ENCODE data around the gene PIGO. TPM values are rescaled to one million over a fixed set of nuclear protein-coding genes. Genes with fewer than 3 reads are reported as not detected.

PIGO gene
- total and polyA plus RNA-seq, 2 of the 4 experiments (the other 2 are of a cell fraction): 9.3 to 18.2 TPM

DNA sequence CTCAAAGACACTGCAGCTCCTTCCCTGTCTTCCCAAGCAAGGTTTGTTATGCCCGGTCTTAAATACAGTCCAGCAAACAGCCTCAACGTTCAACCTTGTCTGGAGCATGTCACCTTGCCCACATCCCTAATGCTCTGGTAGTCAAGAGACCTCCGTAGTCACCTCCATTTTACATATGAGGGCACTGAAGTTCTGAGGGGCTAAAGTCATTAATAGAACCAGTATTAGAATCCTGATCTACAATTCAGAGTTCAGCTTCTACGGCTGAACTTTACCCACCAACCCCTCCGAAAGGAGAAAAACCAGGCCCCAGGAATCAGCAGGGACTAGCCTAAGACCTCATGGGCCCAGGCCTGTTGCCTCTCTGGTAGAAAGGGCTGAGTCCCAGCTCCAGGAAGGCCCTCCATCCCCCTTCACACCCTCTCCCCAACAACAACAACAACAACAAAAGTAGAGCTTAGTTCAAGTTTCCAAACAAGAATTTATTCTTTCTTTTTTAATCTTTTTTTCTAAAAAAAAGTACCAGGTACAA is 7.3 kb upstream of the PIGO start:
- CTCF ChIA-PET: interaction anchor here (1.1 kb wide), 1 partner anchor 10 kb away, joined by 3 read pairs; no protein-coding TSS in a partner anchor
- Histone ChIP-seq H3K9me3 (ENCODE audit: control insufficient read depth, insufficient read depth, low read length) (no peaks in the 10 kb centered on the region), H2BK15ac (ENCODE audit: low read depth, low read length) (no peak overlapping the region), H3K9me1 (ENCODE audit: insufficient read depth, low read length) (peaks cover 12% of the 10 kb centered on the region), H3K4me1 (ENCODE audit: control insufficient read depth, insufficient read depth, low read length) (peaks cover 8% of the 10 kb centered on the region; the same call in 1 of the 2 replicates), H2BK120ac (ENCODE audit: low read depth, low read length) (no peak overlapping the region), H2BK5ac (ENCODE audit: low read depth, low read length, poor library complexity, severe bottlenecking) (no peak overlapping the region), H2AFZ (replicated peaks; ENCODE audit: low read length, poor library complexity) (peak overlapping the region; percentile 87), H3K4ac (ENCODE audit: low read depth, low read length) (no peak overlapping the region), H3K9ac (ENCODE audit: low read depth, low read length) (peak overlapping the region; percentile 48; the same call in 1 of the 2 replicates), H3K56ac (ENCODE audit: extremely low read depth, insufficient read depth, low read length) (no peak overlapping the region), H3K79me1 (ENCODE audit: low read depth in 1 of 2, low read length in 2 of 2) (peaks cover 16 to 35% of the 10 kb centered on the region in 2 experiments), H3K4me2 (ENCODE audit: low read depth, low read length) (peak overlapping the region; percentile 71), H4K5ac (ENCODE audit: low read depth, low read length) (no peak overlapping the region), H3K14ac (replicated peaks; ENCODE audit: low read depth, low read length) (no peak overlapping the region), H4K20me1 (ENCODE audit: insufficient read depth, low read length) (no peaks in the 10 kb centered on the region), H2AK9ac (replicated peaks; ENCODE audit: low read depth, low read length, poor library complexity) (peak overlapping the region; percentile 34), H3K23ac (ENCODE audit: low read depth, low read length) (no peak overlapping the region), H2AK5ac (ENCODE audit: low read depth, low read length) (no peak overlapping the region; the same call in 1 of the 2 replicates), H3K36me3 (ENCODE audit: control insufficient read depth, insufficient read depth, low read length) (peaks cover 54% of the 10 kb centered on the region), H4K8ac (ENCODE audit: low read depth in 2 of 2, low read length in 2 of 2) (peak overlapping the region; percentile 11 to 62; a peak in 2 of 4 replicates), H4K91ac (ENCODE audit: insufficient read depth, low read depth, low read length) (no peak overlapping the region), H3K4me3 (ENCODE audit: insufficient read depth, low read depth, low read length) (no peak overlapping the region), H2BK20ac (ENCODE audit: low read depth, low read length) (no peak overlapping the region), H3K27me3 (ENCODE audit: control insufficient read depth, insufficient read depth, low read length) (no peaks in the 10 kb centered on the region), H3K18ac (ENCODE audit: low read depth, low read length) (no peak overlapping the region), H3K27ac (ENCODE audit: insufficient read depth, low read length) (no peak overlapping the region)
- intact Hi-C loops (cut with micrococcal nuclease): no loop called here
- DNase-seq: no peak
- in situ Hi-C loops (cut with MboI; ENCODE audit: low sequenced_read_pairs): no loop called here
- BruUV-seq (replicated peaks): no TSS peak
- WGBS, 2 experiments (ENCODE audit: extremely low coverage in 2 of 2, insufficient read length in 1 of 2): 0% methylated on average over 3 of the region's 5 CpGs; no CpG with 5 or more reads in 1 of the 2 experiments
- dilution Hi-C loops (cut with HindIII; ENCODE audit: low sequenced_read_pairs, unreplicated experiment): no loop called here
- no peak for ATAC-seq (ENCODE audit: low read depth)
- POLR2A ChIA-PET (ENCODE audit: unreplicated experiment): interaction anchor here (1.1 kb wide), 2 partner anchors 24 to 217 kb away, joined by 3 to 4 read pairs; partner anchors contain the start of gene FANCG
- TF ChIP-seq FOS (IDR thresholded peaks at IDR 0.05; ENCODE audit: low read depth, low read length) (no peak), MXI1 (IDR thresholded peaks at IDR 0.05; ENCODE audit: borderline replicate concordance, low read depth, low read length) (no peak), BHLHE40 (IDR thresholded peaks at IDR 0.05; ENCODE audit: low read depth, low read length) (no peak), RFX5 (IDR thresholded peaks at IDR 0.05; ENCODE audit: low read depth, low read length) (no peak), RAD21 (IDR thresholded peaks at IDR 0.05; ENCODE audit: low read length) (no peak), RCOR1 (IDR thresholded peaks at IDR 0.05; ENCODE audit: insufficient replicate concordance, low read length) (no peak), MAFK (IDR thresholded peaks at IDR 0.05; ENCODE audit: low read depth, low read length) (no peak), POLR2A (IDR thresholded peaks at IDR 0.05; ENCODE audit: low read depth, low read length) (no peak), NFE2L2 (IDR thresholded peaks at IDR 0.05; ENCODE audit: low read depth, low read length) (no peak), SMC3 (IDR thresholded peaks at IDR 0.05; ENCODE audit: low read depth, low read length) (no peak), CEBPB (IDR thresholded peaks at IDR 0.05; ENCODE audit: low read depth, low read length) (no peak), CHD1 (IDR thresholded peaks at IDR 0.05; ENCODE audit: low read depth, low read length) (no peak), MAZ (IDR thresholded peaks at IDR 0.05; ENCODE audit: borderline replicate concordance, low read depth, low read length) (no peak)
- TF ChIP-seq, protein P1, sequence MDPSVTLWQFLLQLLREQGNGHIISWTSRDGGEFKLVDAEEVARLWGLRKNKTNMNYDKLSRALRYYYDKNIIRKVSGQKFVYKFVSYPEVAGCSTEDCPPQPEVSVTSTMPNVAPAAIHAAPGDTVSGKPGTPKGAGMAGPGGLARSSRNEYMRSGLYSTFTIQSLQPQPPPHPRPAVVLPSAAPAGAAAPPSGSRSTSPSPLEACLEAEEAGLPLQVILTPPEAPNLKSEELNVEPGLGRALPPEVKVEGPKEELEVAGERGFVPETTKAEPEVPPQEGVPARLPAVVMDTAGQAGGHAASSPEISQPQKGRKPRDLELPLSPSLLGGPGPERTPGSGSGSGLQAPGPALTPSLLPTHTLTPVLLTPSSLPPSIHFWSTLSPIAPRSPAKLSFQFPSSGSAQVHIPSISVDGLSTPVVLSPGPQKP (IDR thresholded peaks at IDR 0.05; ENCODE audit: borderline replicate concordance, low read depth, low read length): no peak
- TF ChIP-seq, protein P2, sequence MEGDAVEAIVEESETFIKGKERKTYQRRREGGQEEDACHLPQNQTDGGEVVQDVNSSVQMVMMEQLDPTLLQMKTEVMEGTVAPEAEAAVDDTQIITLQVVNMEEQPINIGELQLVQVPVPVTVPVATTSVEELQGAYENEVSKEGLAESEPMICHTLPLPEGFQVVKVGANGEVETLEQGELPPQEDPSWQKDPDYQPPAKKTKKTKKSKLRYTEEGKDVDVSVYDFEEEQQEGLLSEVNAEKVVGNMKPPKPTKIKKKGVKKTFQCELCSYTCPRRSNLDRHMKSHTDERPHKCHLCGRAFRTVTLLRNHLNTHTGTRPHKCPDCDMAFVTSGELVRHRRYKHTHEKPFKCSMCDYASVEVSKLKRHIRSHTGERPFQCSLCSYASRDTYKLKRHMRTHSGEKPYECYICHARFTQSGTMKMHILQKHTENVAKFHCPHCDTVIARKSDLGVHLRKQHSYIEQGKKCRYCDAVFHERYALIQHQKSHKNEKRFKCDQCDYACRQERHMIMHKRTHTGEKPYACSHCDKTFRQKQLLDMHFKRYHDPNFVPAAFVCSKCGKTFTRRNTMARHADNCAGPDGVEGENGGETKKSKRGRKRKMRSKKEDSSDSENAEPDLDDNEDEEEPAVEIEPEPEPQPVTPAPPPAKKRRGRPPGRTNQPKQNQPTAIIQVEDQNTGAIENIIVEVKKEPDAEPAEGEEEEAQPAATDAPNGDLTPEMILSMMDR (conservative IDR thresholded peaks at IDR 0.05; ENCODE audit: low read depth, low read length): no peak
- TF ChIP-seq, protein P3, sequence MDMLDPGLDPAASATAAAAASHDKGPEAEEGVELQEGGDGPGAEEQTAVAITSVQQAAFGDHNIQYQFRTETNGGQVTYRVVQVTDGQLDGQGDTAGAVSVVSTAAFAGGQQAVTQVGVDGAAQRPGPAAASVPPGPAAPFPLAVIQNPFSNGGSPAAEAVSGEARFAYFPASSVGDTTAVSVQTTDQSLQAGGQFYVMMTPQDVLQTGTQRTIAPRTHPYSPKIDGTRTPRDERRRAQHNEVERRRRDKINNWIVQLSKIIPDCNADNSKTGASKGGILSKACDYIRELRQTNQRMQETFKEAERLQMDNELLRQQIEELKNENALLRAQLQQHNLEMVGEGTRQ (IDR thresholded peaks at IDR 0.05; ENCODE audit: low read depth, low read length): no peak
